Limb (tissue), 2 donors: ENCODE data around the gene TIGIT.
"Not testable (repeated sequence)": the region's sequence is repeated elsewhere in the genome, so short reads cannot be mapped to it uniquely, and the experiment has no call there.

Experiments used
- DNase-seq, 2 donors: peaks; one replicate each; pipeline ENCODE4 v3.0.0-alpha.2; 2016; ENCODE audit errors: extremely low spot score in 2 of 2

TIGIT gene

DNA sequence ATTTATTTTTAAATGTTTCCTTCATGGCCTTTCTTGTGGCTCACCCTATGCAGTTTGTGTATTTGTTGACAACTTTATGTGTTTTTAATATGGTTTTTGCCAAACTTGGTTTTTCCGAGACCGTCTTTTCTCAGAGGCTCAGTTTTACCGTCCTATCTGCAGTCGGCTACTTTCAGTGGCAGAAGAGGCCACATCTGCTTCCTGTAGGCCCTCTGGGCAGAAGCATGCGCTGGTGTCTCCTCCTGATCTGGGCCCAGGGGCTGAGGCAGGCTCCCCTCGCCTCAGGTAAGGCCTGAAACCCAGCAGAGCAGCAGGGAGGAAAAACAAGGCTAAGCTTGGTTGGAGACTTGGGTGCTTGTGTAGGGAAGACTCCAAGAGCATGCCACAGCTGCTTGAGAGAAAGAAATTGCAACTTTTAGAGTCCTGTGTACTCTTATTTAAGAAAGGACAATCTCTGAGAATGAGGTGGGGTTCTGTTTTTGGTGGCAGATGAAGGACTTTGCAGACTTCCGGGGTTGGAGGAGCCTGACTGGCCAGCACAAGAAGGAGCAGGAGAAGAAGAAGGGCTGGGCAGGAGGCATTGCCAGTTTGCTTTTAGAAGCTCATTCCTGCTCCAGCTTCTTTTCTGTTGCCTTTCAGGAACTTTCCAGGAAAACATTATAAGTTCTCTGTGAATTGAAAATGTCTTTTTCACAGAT is at the start of gene TIGIT:
TSS of gene TIGIT (plus strand) at position 191 of the 698 bp plus-strand sequence. CDS start at position 225, 34 bp downstream.
- no peak for DNase-seq

DNA sequence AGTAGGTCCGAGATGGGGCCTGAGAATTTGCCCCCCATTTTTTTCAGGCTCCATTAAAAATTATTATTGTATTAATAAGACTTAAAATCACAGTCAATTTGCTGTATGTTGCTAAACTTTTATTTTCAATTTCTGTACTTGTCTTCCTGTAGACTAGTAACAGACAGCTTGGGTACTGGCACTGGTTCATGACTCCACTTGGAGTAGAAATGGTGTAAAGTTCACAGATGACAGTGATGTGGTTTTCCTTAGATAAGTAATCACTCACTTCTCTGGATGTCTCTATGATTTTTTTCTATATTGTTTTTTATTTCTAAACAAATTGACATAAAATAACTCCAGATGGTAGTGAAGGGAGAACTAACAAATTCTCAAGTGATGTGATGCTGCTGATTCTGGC is 40.9 kb upstream of the TIGIT start:
- no peak for DNase-seq

GRCh38 chr3:114253505-114253904 is 40.3 kb upstream of the TIGIT start:
- no peak for DNase-seq

- DNase-seq, result no peak
Measured at GRCh38 chr3:114259566-114259965, 34.3 kb upstream of the TIGIT start.

DNA sequence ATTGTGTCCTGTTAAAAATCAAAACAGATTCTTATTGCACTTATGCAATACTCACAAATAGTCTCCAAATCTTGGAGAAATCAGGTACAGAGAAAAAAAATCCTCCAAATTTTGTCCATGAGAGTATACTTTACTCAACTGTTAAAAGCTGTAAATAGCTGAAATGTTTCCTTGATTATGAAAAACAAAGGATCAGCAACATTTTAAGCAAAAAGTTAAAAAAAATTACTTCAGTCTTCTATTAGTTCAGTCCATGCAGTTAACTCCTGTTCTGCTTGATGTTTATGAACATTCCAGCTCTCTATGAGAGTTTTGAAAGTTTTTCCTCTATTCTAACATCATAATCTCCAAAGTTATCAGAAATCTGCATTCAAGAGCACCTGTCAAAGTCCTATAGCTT is 33.7 kb upstream of the TIGIT start:
- DNase-seq, result no peak

- DNase-seq, result no peak
Measured at GRCh38 chr3:114270019-114270418, 23.8 kb upstream of the TIGIT start.

DNA sequence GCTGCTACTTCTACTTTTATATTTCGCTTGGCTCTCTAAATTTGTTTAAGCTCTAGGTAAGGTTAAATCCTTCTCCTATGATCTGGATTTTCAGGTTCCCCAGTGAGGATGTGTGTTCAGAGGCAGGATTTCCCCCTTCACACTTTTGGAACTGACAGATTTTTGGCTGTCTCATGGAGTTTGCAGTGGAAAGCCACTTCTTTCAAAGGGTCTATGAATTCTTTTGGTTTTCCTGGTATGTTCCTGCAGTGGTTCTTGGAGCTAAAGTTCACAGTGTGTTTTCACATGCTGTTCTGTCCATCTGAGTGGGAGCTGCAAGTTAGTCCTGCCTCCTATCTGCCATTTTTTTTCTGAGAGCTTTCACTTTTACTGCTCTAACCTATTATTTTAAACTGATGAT is 21.6 kb upstream of the TIGIT start:
- DNase-seq, result no peak

DNA sequence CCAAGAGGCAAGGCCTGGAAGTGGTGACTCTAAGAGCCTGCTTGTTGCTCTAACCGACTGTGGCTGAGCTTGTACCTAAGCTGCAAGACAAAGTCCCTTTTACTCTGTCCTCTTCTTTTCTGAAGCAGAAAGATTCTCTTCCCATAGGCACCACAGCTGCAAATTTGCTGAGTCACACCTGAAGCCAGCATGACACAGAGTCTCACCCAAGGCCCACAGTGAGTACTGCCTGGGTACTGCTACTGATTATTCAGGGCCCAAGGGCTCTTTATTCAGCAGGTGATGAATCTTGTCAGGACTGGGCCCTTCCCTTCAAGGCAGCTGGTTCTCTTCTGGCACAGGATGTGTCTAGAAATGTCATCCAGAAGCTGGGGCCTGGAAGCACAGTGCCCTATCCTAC is 18.9 kb upstream of the TIGIT start:
- no peak for DNase-seq

- not testable (repeated sequence) for DNase-seq
Measured at GRCh38 chr3:114276856-114277255, 17.0 kb upstream of the TIGIT start.

- DNase-seq, result no peak
Measured at GRCh38 chr3:114284644-114285043, 9.2 kb upstream of the TIGIT start.

- DNase-seq, result no peak
Measured at GRCh38 chr3:114285648-114286230, 8.1 kb upstream of the TIGIT start.

DNA sequence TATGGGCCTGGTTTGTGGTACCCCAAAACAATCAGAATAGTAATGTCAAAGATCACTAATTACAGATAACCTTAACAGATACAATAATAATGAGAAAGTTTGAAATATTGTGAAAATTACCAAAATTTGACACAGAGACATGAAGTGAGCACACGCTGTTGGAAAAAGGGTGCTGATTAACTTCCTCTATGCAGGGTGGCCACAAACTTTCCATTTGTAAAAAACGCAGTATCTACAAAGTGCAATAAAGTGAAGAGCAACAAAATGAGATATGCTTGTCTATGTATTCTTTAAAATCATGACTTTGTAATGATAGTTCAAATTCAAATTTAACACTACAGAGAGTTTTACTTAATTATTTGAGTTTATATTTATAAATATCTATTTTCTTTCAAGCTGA is 7.6 kb upstream of the TIGIT start:
- DNase-seq, result no peak

GRCh38 chr3:114290911-114291901 is 2.6 kb upstream of the TIGIT start:
- peak in 1 of 2 donors; percentile 52 for DNase-seq

DNA sequence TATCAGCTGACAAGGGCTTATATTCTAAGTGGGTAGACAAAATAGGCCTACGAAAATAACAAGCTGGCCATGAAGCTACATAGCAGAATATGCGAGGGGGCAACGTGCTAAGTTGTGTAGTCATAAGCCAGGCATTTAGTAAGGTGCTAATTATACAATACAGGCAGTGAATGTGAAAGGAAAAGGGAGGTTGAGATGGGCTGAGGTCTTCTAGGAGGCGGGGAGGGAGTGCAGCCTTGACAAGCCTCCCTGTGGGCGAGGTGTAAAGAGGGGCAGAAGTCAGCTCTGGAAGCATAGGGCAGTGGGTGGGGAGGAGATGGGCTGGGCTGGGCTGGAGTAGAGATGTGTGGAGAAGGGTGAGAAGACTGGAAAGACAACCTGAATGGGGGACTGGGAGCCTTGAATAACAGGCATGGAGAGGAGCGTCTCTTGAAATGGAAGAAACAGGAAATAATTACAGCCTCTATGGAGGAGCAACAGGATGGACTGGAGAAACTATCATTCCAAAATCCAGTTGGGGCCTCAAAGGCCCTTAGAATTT is 1.2 kb downstream of the TIGIT start:
- no peak for DNase-seq

- no peak for DNase-seq
Measured at GRCh38 chr3:114295946-114296345, 2.1 kb downstream of the TIGIT start.

GRCh38 chr3:114299421-114299820 is 5.6 kb downstream of the TIGIT start:
- DNase-seq, result no peak

- no peak for DNase-seq
Measured at GRCh38 chr3:114299941-114300624, 6.3 kb downstream of the TIGIT start.

DNA sequence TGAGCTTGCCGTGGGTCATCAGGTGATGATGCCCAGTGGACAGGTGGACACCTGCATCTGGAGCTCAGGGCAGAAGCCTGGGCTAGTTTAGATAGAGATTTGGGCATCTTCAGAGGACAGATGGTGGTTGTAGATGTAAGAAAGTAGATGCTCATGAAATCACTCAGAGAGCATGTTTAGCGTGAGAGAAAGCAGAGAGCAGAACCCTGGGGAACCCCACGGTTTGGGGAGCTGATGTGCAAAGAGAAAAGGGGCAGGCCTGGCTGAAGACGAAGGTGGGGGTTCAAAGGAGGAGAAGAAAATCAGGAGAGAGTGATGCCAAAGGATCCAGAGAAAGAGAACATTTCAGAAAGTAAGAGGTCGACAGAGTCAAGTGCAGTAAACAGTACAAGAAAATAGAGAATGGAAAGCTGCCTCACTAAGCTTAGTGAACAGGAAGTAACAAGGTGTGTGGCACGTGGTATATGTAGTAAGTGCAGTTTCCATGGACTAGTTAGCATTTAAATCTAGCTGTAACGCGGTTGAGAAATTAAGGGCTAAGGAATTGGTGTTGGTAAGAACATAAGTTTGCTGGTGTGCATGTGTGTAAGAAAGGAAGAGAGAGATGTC is 13.5 kb downstream of the TIGIT start:
- no peak for DNase-seq

DNA sequence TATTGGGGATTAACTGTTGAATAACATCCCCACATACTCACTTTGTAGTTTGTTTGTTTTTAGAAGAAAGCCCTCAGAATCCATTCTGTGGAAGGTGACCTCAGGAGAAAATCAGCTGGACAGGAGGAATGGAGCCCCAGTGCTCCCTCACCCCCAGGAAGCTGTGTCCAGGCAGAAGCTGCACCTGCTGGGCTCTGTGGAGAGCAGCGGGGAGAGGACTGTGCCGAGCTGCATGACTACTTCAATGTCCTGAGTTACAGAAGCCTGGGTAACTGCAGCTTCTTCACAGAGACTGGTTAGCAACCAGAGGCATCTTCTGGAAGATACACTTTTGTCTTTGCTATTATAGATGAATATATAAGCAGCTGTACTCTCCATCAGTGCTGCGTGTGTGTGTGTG is 14.0 kb downstream of the TIGIT start:
- no peak for DNase-seq

DNA sequence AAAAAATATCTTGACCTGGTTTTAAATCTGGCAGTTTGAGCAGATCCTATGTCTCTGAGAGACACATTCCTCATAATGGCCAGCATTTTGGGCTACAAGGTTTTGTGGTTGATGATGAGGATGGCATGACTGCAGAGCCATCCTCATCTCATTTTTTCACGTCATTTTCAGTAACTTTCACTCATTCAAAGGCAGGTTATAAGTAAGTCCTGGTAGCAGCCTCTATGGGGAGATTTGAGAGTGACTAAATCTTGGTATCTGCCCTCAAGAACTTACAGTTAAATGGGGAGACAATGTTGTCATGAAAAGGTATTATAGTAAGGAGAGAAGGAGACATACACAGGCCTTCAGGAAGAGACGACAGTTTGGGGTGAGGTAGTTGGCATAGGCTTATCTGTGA is 14.5 kb downstream of the TIGIT start:
- DNase-seq, result no peak

GRCh38 chr3:114308830-114309229 is 15.0 kb downstream of the TIGIT start:
- no peak for DNase-seq
